ENCODE measurements around the gene ABCD2.

DNA sequence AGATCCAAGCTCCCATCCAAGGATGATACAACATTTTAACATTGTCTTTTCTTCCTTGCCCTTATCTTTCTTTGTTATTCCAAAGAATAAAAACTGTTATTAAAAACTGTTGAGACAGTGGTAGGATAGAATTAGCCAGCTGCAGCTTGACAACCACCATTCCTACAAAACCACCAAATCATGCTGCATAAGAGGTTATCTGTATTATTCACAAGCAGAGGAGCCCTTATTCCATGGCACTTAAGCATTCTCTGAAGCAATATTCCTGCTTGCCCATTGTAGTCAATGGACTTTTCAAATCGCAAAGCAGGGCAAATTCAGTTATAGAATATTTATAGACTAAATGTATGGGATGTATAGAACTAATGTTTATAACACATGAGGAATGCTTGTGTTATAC lies 3.4 kb downstream of the ABCD2 start:
- TF ChIP-seq, protein P1, sequence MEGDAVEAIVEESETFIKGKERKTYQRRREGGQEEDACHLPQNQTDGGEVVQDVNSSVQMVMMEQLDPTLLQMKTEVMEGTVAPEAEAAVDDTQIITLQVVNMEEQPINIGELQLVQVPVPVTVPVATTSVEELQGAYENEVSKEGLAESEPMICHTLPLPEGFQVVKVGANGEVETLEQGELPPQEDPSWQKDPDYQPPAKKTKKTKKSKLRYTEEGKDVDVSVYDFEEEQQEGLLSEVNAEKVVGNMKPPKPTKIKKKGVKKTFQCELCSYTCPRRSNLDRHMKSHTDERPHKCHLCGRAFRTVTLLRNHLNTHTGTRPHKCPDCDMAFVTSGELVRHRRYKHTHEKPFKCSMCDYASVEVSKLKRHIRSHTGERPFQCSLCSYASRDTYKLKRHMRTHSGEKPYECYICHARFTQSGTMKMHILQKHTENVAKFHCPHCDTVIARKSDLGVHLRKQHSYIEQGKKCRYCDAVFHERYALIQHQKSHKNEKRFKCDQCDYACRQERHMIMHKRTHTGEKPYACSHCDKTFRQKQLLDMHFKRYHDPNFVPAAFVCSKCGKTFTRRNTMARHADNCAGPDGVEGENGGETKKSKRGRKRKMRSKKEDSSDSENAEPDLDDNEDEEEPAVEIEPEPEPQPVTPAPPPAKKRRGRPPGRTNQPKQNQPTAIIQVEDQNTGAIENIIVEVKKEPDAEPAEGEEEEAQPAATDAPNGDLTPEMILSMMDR (IDR thresholded peaks at IDR 0.05): no peak
- TF ChIP-seq POLR2A (IDR thresholded peaks at IDR 0.05): no peak

Measured in breast epithelium (tissue), 3 donors.